Activated effector memory CD4-positive, alpha-beta T cell treated with anti-CD3 and anti-CD28 coated beads, Interleukin-2, amount 50 U/mL, for 16 hours (primary cell): ENCODE results near the gene B3GALT4.
"Not testable (repeated sequence)": the region's sequence is repeated elsewhere in the genome, so short reads cannot be mapped to it uniquely, and the experiment has no call there.

Experiments
- DNase-seq: peaks from one replicate; pipeline ENCODE4 v3.0.0-alpha.2; 2020

The B3GALT4 gene

GRCh38 chr6:33276864-33277662 is at the start of gene B3GALT4:
B3GALT4 (plus strand) TSS chr6:33277123; CDS start chr6:33277420, 297 bp downstream.
- DNase-seq, result peak; percentile 90

- no peak for DNase-seq
Observed at GRCh38 chr6:33235221-33235634, 41.7 kb upstream of the B3GALT4 start.

- no peak for DNase-seq
Observed at GRCh38 chr6:33236328-33236727, 40.6 kb upstream of the B3GALT4 start.

- DNase-seq, result no peak
Observed at GRCh38 chr6:33236852-33237251, 40.1 kb upstream of the B3GALT4 start.

GRCh38 chr6:33237741-33238140 is 39.2 kb upstream of the B3GALT4 start:
- DNase-seq, result no peak

GRCh38 chr6:33241968-33242367 is 35.0 kb upstream of the B3GALT4 start:
- no peak for DNase-seq

GRCh38 chr6:33243476-33243875 is 33.4 kb upstream of the B3GALT4 start:
- DNase-seq, result peak; percentile 31

- DNase-seq, result peak; percentile 96
Observed at GRCh38 chr6:33247977-33248642, 28.8 kb upstream of the B3GALT4 start.

GRCh38 chr6:33248643-33248931 is 28.3 kb upstream of the B3GALT4 start:
- DNase-seq, result no peak

GRCh38 chr6:33248932-33249731 is 27.8 kb upstream of the B3GALT4 start:
- peak; percentile 98 for DNase-seq

GRCh38 chr6:33249732-33250630 is 26.9 kb upstream of the B3GALT4 start:
- peak; percentile 31 for DNase-seq

- peak; percentile 53 for DNase-seq
Observed at GRCh38 chr6:33250731-33251130, 26.2 kb upstream of the B3GALT4 start.

GRCh38 chr6:33251395-33252012 is 25.4 kb upstream of the B3GALT4 start:
- DNase-seq, result peak; percentile 19

- DNase-seq, result no peak
Observed at GRCh38 chr6:33252759-33253158, 24.2 kb upstream of the B3GALT4 start.

GRCh38 chr6:33254591-33254990 is 22.3 kb upstream of the B3GALT4 start:
- DNase-seq, result peak; percentile 30

- no peak for DNase-seq
Observed at GRCh38 chr6:33259032-33259431, 17.9 kb upstream of the B3GALT4 start.

- DNase-seq, result not testable (repeated sequence)
Observed at GRCh38 chr6:33262490-33262889, 14.4 kb upstream of the B3GALT4 start.

GRCh38 chr6:33264015-33264414 is 12.9 kb upstream of the B3GALT4 start:
- DNase-seq, result no peak

GRCh38 chr6:33271117-33271467 is 5.8 kb upstream of the B3GALT4 start:
- no peak for DNase-seq

GRCh38 chr6:33271468-33272274 is 5.3 kb upstream of the B3GALT4 start, which contains the start of the genes RPS18 and VPS52:
RPS18 (plus strand) TSS chr6:33272075; CDS start chr6:33272120, 45 bp downstream.
VPS52 (minus strand) TSS chr6:33271876; CDS start chr6:33271675, 201 bp downstream.
- peak; percentile 95 for DNase-seq
